ENCODE measurements around the gene LCN6.

GRCh38 chr9:136773386-136774044 lies 25.2 kb upstream of the LCN6 start:
- TF ChIP-seq CTCF (IDR thresholded peaks at IDR 0.05; ENCODE audit: poor library complexity) (no peak), EZH2phosphoT487 (IDR thresholded peaks at IDR 0.05; ENCODE audit: low read depth, severe bottlenecking, unreplicated experiment) (no peak)

All from hepatocyte (in vitro differentiated cells).